T-helper 2 cell treated with Interferon-gamma antibody and Interleukin-4, amounts not matched to agents 5 μg/mL and 100 μg/mL, for 36 hours (primary cell): ENCODE measurements around the gene CDH19.
"Not testable (repeated sequence)": the region's sequence is repeated elsewhere in the genome, so short reads cannot be mapped to it uniquely, and the experiment has no call there.

Source experiments
- DNase-seq: peaks from one replicate; pipeline ENCODE4 v3.0.0; 2021; ENCODE audit warnings: low spot score
- H3K27ac Mint-ChIP-seq: one replicate; pipeline ENCODE4 v1.8.0; 2021; ENCODE audit warnings: mild to moderate bottlenecking, mixed read lengths
- H3K27me3 Mint-ChIP-seq: one replicate; pipeline ENCODE4 v1.8.0; 2021; ENCODE audit warnings: low read depth, mixed read lengths
- H3K36me3 Mint-ChIP-seq: one replicate; pipeline ENCODE4 v1.8.0; 2021; ENCODE audit warnings: low read depth, mixed read lengths
- H3K4me1 Mint-ChIP-seq: one replicate; pipeline ENCODE4 v1.8.0; 2021; ENCODE audit warnings: low read depth, mixed read lengths
- H3K4me3 Mint-ChIP-seq: one replicate; pipeline ENCODE4 v1.8.0; 2022; ENCODE audit warnings: mild to moderate bottlenecking, moderate library complexity, mixed read lengths
- H3K9me3 Mint-ChIP-seq: one replicate; pipeline ENCODE4 v1.8.0; 2021; ENCODE audit warnings: mixed read lengths

CDH19 gene

DNA sequence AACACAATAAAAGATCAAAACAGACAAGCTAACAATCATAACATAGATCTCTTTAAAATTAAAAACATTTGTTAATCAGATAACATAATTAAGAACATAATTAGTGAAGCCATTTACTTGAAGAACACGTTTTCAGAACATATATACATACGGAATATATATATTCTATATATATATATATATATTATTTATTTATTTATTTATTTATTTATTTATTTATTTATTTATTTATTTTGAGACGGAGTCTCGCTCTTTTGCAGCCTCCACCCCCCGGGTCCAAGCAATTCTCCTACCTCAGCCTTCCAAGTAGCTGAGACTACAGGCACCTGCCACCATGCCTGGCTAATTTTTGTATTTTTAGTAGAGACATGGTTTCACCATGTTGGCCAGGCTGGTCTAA is 137.7 kb downstream of the CDH19 start:
- not testable (repeated sequence) for DNase-seq, H3K4me1 Mint-ChIP-seq

DNA sequence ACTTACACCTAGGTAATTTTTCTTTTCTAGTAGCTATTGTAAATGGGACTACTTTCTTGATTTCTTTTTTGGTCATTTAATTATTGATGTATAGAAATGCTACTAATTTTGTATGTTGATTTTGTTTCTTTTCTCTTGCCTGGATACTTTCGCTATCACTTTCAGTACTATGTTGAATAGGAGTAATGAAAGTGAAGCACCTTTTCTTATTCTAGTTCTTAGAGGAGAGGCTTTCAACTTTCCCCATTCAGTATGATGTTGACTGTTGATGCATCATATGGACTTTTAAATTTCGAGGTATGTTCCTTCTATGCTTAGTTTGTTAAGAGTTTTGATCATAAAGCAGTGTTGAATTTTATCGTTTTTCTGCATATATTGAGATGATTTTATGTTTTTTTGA is 142.5 kb downstream of the CDH19 start:
- no peak overlapping the region for H3K27ac Mint-ChIP-seq
- H3K4me1 Mint-ChIP-seq: no peaks in the 10 kb centered on the region
- H3K9me3 Mint-ChIP-seq: peaks cover 33% of the 10 kb centered on the region
- H3K4me3 Mint-ChIP-seq: no peak overlapping the region
- H3K36me3 Mint-ChIP-seq: no peaks in the 10 kb centered on the region
- DNase-seq: no peak
- H3K27me3 Mint-ChIP-seq: no peaks in the 10 kb centered on the region

More for the DNA sequence above, 137.7 kb downstream of the CDH19 start:
- peaks cover 33% of the 10 kb centered on the region for H3K9me3 Mint-ChIP-seq
- H3K27ac Mint-ChIP-seq, H3K27me3 Mint-ChIP-seq, H3K36me3 Mint-ChIP-seq, H3K4me3 Mint-ChIP-seq: not testable (repeated sequence)

DNA sequence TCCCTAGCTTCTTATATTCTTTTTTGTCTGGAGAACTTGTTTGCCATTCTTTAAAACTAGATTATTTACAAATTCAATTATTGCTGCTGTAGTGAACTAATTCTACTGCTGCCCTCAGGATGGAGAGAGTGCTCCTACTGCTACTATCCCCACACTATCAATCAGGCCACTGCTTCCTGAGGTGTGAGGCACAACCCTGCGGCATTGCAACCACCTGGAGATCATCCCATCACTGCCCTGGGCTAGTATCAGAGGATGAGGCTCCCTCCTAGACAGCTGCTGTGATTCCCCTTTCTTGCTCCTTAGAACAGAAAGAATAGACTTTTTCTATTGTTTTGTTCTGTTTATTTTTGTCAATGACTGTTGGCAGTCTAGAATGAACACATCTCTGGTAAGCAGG is 146.6 kb downstream of the CDH19 start:
- Mint-ChIP-seq H3K9me3 (peaks cover 38% of the 10 kb centered on the region), H3K36me3 (no peaks in the 10 kb centered on the region), H3K4me3 (no peak overlapping the region), H3K4me1 (no peaks in the 10 kb centered on the region), H3K27me3 (no peaks in the 10 kb centered on the region), H3K27ac (no peak overlapping the region)
- no peak for DNase-seq
